HG02870 (cell line): ENCODE data around the gene SPANXA1.
"Not testable (repeated sequence)": the region's sequence is repeated elsewhere in the genome, so short reads cannot be mapped to it uniquely, and the experiment has no call there.

Experiments used
- ATAC-seq: cut with Tn5 transposase; IDR thresholded peaks from one replicate; pipeline ENCODE4 v1.9.1; 2021; ENCODE audit warnings: mild to moderate bottlenecking, moderate library complexity; ENCODE audit not compliant: unreplicated experiment

The SPANXA1 gene, protein sequence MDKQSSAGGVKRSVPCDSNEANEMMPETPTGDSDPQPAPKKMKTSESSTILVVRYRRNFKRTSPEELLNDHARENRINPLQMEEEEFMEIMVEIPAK

DNA sequence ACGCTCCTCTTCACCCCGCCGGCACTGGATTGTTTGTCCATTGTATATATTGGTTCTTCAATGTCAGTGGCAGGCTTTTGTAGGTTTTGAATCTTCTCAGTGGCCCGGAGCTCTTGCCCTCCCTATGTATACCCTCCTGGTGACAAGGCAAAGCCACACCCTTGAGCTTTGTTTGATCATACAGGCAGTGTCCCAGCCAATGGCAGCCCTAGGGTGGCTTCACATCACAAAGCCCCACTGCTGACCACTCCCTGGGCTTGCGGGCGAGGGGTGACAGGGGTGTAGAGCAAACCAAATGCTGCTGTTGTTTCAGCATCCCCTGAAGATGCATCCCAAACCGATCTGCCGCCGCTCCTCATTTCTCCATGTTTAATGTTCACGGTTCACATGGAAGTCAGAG lies at the start of gene SPANXA1:
TSS of gene SPANXA1 (minus strand) at position 101 of the 400 bp plus-strand sequence. CDS start at position 41, 60 bp downstream.
- ATAC-seq, result not testable (repeated sequence)

DNA sequence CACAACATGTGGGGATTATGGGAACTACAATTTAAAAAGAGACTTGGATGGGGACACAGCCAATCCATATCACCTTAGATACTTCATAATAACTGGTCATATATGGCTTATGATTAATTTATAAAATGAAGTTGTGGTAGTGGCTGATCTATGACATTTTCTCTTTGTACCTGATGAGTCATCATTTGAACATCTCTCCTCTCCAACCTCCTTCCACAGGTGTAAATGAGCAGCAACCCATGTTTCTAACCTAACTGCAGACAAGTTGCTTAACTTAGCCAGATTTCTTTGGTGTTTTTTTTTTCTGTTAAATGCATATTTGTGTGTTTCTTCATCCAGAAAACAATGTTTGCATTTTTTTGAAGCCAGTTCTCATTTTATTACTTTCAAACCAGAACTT lies 47.6 kb upstream of the SPANXA1 start:
- ATAC-seq, result no peak

DNA sequence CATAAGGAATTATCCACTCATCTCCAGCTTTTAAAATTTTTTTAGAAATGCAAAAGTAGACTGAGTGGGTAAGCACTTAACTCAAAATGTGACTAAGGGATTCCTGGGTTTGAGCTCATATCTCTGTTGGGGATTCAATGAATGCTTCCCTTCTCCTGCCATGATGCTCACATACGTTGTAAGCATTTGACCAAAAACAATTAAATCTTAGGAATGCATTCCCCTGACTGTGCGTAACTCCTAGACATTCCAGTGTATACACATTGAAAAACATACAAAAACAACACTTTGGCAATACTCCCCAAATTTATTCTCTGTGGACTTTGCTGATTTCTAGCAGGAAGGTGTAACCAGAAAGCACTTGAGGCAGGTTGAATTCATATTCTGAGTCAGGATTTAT lies 34.8 kb upstream of the SPANXA1 start:
- no peak for ATAC-seq

DNA sequence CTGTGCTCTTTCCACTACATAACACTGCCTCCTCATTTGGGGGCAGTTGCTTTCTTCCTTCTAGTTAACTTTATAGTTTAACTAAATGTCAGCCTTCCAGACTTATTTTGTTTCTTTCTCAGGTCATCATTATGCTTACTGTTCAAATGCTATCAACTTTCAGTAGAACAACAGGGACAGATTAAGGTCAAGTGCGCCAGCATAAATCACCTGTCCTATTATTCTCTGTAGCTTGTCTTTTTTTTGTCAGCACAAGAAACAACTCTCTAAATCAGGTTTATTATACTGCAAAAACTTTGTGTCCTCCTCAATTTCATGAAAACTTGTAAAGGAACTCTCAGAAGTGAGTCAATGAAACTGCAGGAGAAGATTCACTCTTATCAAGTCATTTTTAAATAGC lies 24.6 kb upstream of the SPANXA1 start:
- ATAC-seq, result no peak

DNA sequence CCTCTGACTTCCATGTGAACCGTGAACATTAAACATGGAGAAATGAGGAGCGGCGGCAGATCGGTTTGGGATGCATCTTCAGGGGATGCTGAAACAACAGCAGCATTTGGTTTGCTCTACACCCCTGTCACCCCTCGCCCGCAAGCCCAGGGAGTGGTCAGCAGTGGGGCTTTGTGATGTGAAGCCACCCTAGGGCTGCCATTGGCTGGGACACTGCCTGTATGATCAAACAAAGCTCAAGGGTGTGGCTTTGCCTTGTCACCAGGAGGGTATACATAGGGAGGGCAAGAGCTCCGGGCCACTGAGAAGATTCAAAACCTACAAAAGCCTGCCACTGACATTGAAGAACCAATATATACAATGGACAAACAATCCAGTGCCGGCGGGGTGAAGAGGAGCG lies 4.9 kb upstream of the SPANXA1 start, which contains the start of gene SPANXA2:
TSS of gene SPANXA2 (plus strand) at position 301 of the 400 bp plus-strand sequence. CDS start at position 361, 60 bp downstream.
- not testable (repeated sequence) for ATAC-seq

DNA sequence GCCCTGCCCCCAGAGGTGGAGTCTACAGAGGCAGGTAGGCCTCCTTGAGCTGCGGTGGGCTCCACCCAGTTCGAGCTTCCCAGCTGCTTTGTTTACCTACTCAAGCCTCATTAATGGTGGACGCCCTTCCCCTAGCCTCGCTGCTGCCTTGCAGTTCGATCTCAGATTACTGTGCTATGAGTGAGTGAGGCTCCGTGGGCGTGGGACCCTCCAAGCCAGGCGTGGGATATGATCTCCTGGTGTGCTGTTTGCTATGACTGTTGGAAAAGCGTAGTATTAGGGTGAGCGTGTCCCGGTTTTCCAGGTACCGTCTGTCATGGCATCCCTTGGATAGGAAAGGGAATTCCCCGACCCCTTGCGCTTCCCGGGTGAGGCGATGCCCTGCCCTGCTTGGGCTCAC lies 42.0 kb downstream of the SPANXA1 start:
- ATAC-seq, result not testable (repeated sequence)
